Thyroid gland (tissue), 4 donors: ENCODE results near the gene TBC1D4.

ENCODE experiments used
- CTCF ChIP-seq, 6 experiments: fragments of 200-600 bp in 3 of 6; fragments of 450-650 bp in 3 of 6; sonication (generic) in 3 of 6; IDR thresholded peaks; one replicate each; pipeline ENCODE4 v1.5.1; 2016 to 2019; ENCODE audit warnings: antibody characterized with exemption in 6 of 6, mild to moderate bottlenecking in 2 of 6, inconsistent platforms in 1 of 6, moderate library complexity in 1 of 6
- POLR2A ChIP-seq, 2 donors: fragments of 450-650 bp; IDR thresholded peaks; one replicate each; pipeline ENCODE4 v1.6.1; 2017; ENCODE audit warnings: antibody characterized with exemption in 2 of 2, mild to moderate bottlenecking in 2 of 2, moderate library complexity in 1 of 2

DNA sequence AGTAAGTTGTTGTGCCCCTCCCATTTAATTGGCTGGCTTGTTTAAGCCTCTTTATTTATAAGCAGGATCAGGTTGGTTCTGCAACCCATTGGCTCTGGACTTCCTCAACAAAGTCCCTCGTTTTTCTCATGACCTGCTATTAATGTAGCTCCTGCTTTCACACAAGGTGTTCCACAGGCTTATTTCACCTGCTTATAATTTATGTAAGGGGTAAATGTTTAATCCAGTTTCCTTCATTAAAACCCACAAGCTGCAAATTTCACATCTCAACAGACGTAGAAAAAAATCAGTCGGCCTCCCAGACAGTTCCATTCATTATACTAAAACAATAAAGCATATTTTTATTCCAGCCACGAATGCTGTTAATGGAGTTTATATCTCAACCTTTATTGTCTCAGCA is 86.1 kb downstream of the TBC1D4 start:
- TF ChIP-seq POLR2A (IDR thresholded peaks at IDR 0.05) (no peak), CTCF (IDR thresholded peaks at IDR 0.05) (no peak)
